Activated CD4-positive, alpha-beta T cell treated with anti-CD3 and anti-CD28 coated beads, Interleukin-2, amount 10 ng/mL, durations not matched to agents 24 days and 14 days (primary cell): ENCODE results near the gene PDLIM1. TPM values are rescaled to one million over a fixed set of nuclear protein-coding genes. Genes with fewer than 3 reads are reported as not detected.

Source experiments
- DNase-seq: peaks from one replicate; pipeline ENCODE4 v3.0.0; 2022
- H3K27ac Mint-ChIP-seq: one replicate; pipeline ENCODE4 v1.8.0; 2022; ENCODE audit warnings: mild to moderate bottlenecking, mixed read lengths
- H3K27me3 Mint-ChIP-seq: one replicate; pipeline ENCODE4 v1.8.0; 2022; ENCODE audit warnings: mixed read lengths
- H3K36me3 Mint-ChIP-seq: one replicate; pipeline ENCODE4 v1.8.0; 2022; ENCODE audit warnings: low read depth, mild to moderate bottlenecking, mixed read lengths
- H3K4me1 Mint-ChIP-seq: one replicate; pipeline ENCODE4 v1.8.0; 2021; ENCODE audit warnings: mixed read lengths
- H3K4me3 Mint-ChIP-seq: one replicate; pipeline ENCODE4 v1.8.0; 2022; ENCODE audit warnings: mild to moderate bottlenecking, moderate library complexity, mixed read lengths
- H3K9me3 Mint-ChIP-seq: one replicate; pipeline ENCODE4 v1.8.0; 2021; ENCODE audit warnings: mixed read lengths
- intact Hi-C: fragments of 100-400 bp; cut with micrococcal nuclease; formaldehyde crosslinking; loops from one replicate; pipeline ENCODE4 v1.15.1; 2023
- total RNA-seq: library from RNA; stranded (reverse); gene quantifications from 2 replicates; pipeline ENCODE4 v1.2.3, GENCODE V29; 2022

PDLIM1 gene
- total RNA-seq, 1 donor from 2014 or later: 3.1 TPM

GRCh38 chr10:95276367-95277200, 14.2 kb downstream of the PDLIM1 start:
- no peaks in the 10 kb centered on the region for H3K27me3 Mint-ChIP-seq

GRCh38 chr10:95275726-95276366, 15.0 kb downstream of the PDLIM1 start:
- H3K27me3 Mint-ChIP-seq: no peaks in the 10 kb centered on the region
- no peak overlapping the region for H3K27ac Mint-ChIP-seq
- intact Hi-C loops: no loop called here
- no peaks in the 10 kb centered on the region for H3K36me3 Mint-ChIP-seq
- no peaks in the 10 kb centered on the region for H3K9me3 Mint-ChIP-seq
- DNase-seq: no peak
- no peak overlapping the region for H3K4me3 Mint-ChIP-seq
- H3K4me1 Mint-ChIP-seq: peaks cover 6% of the 10 kb centered on the region

More at GRCh38 chr10:95276367-95277200, 14.2 kb downstream of the PDLIM1 start:
- Mint-ChIP-seq H3K4me1 (peaks cover 6% of the 10 kb centered on the region), H3K27ac (no peak overlapping the region), H3K4me3 (no peak overlapping the region), H3K36me3 (no peaks in the 10 kb centered on the region), H3K9me3 (no peaks in the 10 kb centered on the region)
- intact Hi-C loops: no loop called here
- no peak for DNase-seq

GRCh38 chr10:95273393-95274312, 17.1 kb downstream of the PDLIM1 start:
- no peak for DNase-seq
- H3K36me3 Mint-ChIP-seq: no peaks in the 10 kb centered on the region
- H3K27ac Mint-ChIP-seq: no peak overlapping the region
- no peaks in the 10 kb centered on the region for H3K9me3 Mint-ChIP-seq
- no peaks in the 10 kb centered on the region for H3K27me3 Mint-ChIP-seq
- H3K4me1 Mint-ChIP-seq: peaks cover 3% of the 10 kb centered on the region
- intact Hi-C loops: no loop called here
- H3K4me3 Mint-ChIP-seq: no peak overlapping the region

DNA sequence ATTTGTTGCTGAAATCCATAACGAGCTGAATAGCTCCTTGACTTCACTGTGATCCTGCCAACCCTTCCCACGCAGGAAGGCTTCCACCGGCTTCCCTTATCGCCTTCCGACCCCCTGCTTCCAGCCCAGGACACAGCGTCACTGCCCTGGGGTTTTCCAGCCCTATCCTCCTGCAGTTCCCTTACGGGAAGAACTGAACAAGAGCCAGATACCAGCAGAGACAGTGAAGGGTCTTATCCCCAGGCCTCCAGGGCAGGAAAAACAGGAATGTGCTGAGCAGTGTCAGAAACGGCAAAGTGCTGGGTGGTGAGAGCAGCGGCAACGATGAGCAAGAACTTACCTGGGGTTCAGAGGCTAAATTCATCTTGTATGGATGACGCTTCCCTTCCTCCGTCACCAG, 22.4 kb downstream of the PDLIM1 start:
- no peaks in the 10 kb centered on the region for H3K27me3 Mint-ChIP-seq
- H3K36me3 Mint-ChIP-seq: peaks cover 2% of the 10 kb centered on the region
- H3K9me3 Mint-ChIP-seq: no peaks in the 10 kb centered on the region
- DNase-seq: no peak
- no peak overlapping the region for H3K27ac Mint-ChIP-seq
- intact Hi-C loops: no loop called here
- no peak overlapping the region for H3K4me3 Mint-ChIP-seq
- no peaks in the 10 kb centered on the region for H3K4me1 Mint-ChIP-seq

DNA sequence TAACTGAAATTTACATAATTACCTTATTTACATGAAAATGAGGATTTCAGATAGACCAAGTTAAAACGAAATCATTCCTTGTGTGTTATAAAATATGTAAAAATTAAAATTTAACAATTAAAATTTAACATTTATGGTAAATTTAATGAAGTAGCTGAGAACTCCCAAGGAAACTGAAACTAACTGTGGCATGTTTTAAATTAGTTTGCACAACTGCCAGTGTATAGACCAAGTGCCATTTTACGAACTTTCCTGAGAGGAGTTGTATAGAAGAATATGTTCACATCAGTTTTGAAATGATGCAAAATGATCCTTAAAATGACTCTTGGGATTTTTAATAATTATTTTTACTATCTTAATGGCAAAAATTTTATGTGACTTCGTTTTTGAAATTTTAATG, 23.6 kb downstream of the PDLIM1 start:
- Mint-ChIP-seq H3K4me1 (no peaks in the 10 kb centered on the region), H3K4me3 (no peak overlapping the region), H3K27ac (no peak overlapping the region), H3K36me3 (peaks cover 2% of the 10 kb centered on the region), H3K9me3 (no peaks in the 10 kb centered on the region), H3K27me3 (no peaks in the 10 kb centered on the region)
- no peak for DNase-seq
- intact Hi-C loops: no loop called here

DNA sequence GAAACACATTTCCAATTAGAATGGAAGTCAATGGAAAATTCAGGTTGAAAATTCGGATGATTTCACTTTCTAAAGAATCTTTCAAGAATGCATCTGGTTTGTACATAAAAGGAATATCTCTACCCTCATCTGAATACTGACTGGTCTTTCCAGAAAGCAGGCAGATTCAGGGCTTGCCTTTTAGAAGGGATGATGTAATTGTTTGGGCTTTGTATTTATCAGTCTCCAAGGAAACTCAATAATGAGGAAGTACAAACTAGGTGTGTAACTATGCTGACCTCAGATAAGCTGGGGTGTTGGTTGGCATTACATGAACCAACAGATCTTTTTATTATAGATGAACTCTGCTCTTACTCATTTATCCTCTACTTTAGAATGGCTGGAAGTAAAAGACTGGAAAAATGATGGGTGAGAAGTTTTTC, 24.1 kb downstream of the PDLIM1 start:
- intact Hi-C loops: no loop called here
- H3K27me3 Mint-ChIP-seq: no peaks in the 10 kb centered on the region
- no peak overlapping the region for H3K27ac Mint-ChIP-seq
- no peaks in the 10 kb centered on the region for H3K9me3 Mint-ChIP-seq
- DNase-seq: no peak
- H3K4me3 Mint-ChIP-seq: no peak overlapping the region
- H3K4me1 Mint-ChIP-seq: no peaks in the 10 kb centered on the region
- H3K36me3 Mint-ChIP-seq: peaks cover 2% of the 10 kb centered on the region

DNA sequence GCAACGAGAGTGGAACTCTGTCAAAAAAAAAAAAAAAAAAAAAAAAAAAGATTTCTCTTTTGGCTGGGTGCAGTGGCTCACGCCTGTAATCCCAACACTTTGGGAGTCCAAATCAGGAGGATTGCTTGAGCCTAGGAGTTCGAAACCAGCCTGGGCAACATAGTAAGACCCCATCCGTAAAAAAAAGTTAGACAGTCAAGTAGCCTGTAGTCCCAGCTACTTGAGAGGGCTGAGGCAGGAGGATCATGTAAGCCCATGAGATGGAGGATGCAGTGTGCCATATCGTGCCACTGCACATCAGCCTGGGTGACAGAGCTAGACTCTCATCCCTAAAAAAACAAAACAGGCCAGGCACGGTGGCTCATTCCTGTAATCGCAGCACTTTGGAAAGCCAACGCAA, 25.2 kb downstream of the PDLIM1 start:
- H3K4me3 Mint-ChIP-seq: no peak overlapping the region
- peaks cover 2% of the 10 kb centered on the region for H3K36me3 Mint-ChIP-seq
- no peaks in the 10 kb centered on the region for H3K9me3 Mint-ChIP-seq
- no peaks in the 10 kb centered on the region for H3K27me3 Mint-ChIP-seq
- H3K4me1 Mint-ChIP-seq: no peaks in the 10 kb centered on the region
- no peak overlapping the region for H3K27ac Mint-ChIP-seq
- DNase-seq: no peak
- intact Hi-C loops: no loop called here

DNA sequence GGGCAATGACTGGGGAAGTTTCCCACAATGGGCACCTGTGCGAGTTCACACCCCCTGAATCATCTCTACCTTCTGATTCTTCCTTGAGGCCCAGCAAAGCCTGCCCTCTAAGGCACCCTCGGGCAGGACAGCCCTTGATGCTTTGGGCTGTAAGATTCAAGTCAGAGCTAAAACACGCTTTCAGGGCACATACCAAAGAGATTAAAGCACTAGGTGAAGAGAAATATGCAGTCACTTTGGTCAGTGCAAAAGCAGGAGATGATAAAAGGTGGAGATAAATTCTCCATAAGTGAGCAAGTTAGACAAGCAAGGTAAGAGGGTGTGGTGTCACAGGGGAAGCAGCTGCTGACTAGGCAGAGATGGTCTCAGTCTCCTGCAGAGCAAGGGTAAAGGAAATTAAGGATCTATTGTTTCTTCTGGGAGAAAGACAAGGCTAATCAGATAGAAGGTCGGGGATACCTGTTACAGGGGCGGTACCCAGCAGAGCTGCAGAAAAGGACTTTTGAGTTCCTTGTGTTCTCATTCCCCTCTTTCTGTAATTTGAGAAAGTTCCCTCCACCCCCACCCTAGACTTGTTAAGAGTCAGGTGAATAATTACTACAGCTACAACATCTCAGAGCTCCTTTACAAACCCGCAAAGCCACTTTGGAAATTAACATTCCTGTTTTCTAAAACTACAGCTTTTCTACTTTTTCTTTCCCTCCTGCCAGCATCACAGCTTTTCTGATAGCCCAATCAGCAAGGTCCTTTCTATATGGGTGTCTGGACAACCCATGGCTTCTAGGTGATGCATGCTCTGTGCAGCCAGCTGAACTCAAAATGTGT, 26.4 kb downstream of the PDLIM1 start:
- Mint-ChIP-seq H3K27me3 (no peaks in the 10 kb centered on the region), H3K36me3 (peaks cover 2% of the 10 kb centered on the region), H3K9me3 (no peaks in the 10 kb centered on the region), H3K4me3 (no peak overlapping the region), H3K27ac (no peak overlapping the region), H3K4me1 (no peaks in the 10 kb centered on the region)
- no peak for DNase-seq
- intact Hi-C loops: no loop called here

GRCh38 chr10:95263864-95264226, 27.0 kb downstream of the PDLIM1 start:
- no peak for DNase-seq
- Mint-ChIP-seq H3K27ac (no peak overlapping the region), H3K9me3 (no peaks in the 10 kb centered on the region), H3K36me3 (peaks cover 2% of the 10 kb centered on the region), H3K27me3 (no peaks in the 10 kb centered on the region), H3K4me1 (no peaks in the 10 kb centered on the region), H3K4me3 (no peak overlapping the region)
- intact Hi-C loops: no loop called here

GRCh38 chr10:95262763-95263518, 27.9 kb downstream of the PDLIM1 start:
- no peak for DNase-seq
- H3K4me3 Mint-ChIP-seq: no peak overlapping the region
- H3K27ac Mint-ChIP-seq: no peak overlapping the region
- no peaks in the 10 kb centered on the region for H3K9me3 Mint-ChIP-seq
- peaks cover 2% of the 10 kb centered on the region for H3K27me3 Mint-ChIP-seq
- intact Hi-C loops: no loop called here
- H3K4me1 Mint-ChIP-seq: no peaks in the 10 kb centered on the region
- H3K36me3 Mint-ChIP-seq: no peaks in the 10 kb centered on the region

- Mint-ChIP-seq H3K27ac (no peak overlapping the region), H3K4me1 (no peaks in the 10 kb centered on the region), H3K9me3 (no peaks in the 10 kb centered on the region), H3K36me3 (peaks cover 2% of the 10 kb centered on the region), H3K27me3 (peaks cover 4% of the 10 kb centered on the region), H3K4me3 (no peak overlapping the region)
- intact Hi-C loops: no loop called here
- no peak for DNase-seq
These were observed 28.9 kb downstream of the PDLIM1 start for GRCh38 chr10:95261926-95262325.

DNA sequence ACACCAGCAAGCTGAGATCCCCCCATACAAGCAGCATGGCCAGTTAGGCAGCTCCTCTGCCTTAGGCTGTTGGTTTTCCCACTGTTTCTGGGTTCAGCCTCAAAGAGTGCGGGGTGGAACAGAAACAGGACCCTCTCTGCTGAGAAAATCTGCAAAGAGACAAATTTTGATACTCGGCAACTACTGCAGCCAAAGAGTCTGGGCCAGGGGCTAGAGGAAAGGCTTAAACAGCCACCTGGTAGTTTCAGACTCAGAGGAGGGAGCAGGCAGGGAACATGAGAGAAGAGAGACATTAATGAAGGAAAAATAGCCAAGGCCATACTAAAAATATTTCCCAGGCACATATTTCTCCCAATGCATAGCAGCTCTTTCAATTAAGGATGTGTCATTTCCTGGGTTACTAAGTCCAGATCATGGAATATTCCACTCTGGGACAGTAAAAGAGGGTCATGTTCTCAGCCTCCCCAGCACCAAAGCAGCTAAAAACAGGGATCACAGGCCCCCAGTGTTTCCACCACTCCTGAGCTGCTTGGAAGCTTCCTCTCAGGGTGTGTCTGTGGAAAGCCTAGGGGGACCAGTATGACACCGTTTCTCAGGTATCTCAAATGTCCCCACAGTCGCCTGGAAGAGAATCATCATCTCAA, 29.8 kb downstream of the PDLIM1 start:
- peaks cover 6% of the 10 kb centered on the region for H3K36me3 Mint-ChIP-seq
- H3K4me1 Mint-ChIP-seq: no peaks in the 10 kb centered on the region
- H3K4me3 Mint-ChIP-seq: no peak overlapping the region
- H3K9me3 Mint-ChIP-seq: no peaks in the 10 kb centered on the region
- intact Hi-C loops: no loop called here
- H3K27me3 Mint-ChIP-seq: peaks cover 4% of the 10 kb centered on the region
- DNase-seq: no peak
- H3K27ac Mint-ChIP-seq: no peak overlapping the region
